IPS DF 4.7 (cell line): Measurements from ENCODE around the gene EXD1.

Experiments
- DNase-seq: peaks from one replicate; pipeline ENCODE4 v3.0.0-alpha.2; 2013; ENCODE audit warnings: low spot score; ENCODE audit errors: extremely low read depth

EXD1 gene

DNA sequence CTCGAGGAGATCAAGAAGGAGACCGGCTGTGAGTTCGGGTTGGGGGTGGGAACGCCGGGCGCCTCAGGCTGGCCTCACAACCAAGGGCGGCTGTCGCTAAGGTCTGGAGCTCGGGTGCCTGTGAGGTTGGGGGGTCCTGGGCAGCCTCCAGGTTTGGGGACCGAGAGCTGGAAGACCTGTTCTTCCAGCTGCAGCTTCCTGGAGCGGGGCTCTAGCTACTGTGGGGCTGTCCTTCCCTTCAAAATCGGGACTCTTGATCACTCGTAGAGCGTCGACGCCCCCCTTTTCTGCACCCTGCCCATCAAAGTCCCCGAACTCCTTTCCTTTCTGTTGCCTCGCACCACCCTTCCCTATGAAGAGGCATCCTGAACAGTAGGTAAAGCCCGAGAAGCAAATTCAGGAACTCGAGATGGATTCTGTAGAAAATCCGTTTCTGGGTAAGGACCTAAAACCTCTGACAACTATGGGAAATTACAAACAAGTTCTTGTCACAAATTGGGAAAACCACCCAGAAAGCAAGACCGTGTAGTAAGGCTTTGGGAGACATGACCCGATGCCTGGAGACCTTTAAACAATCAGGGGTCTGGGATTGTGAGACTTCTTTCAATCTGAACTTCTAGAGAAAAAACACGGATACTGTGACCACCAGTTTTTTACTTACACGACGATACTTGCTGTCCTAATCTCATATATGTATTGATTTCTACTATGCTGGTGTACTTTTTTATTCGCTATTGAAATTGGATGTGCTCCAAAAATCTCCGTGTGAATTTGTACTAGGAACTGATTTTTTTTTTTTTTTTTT is 1.1 kb upstream of the EXD1 start:
- no peak for DNase-seq

DNA sequence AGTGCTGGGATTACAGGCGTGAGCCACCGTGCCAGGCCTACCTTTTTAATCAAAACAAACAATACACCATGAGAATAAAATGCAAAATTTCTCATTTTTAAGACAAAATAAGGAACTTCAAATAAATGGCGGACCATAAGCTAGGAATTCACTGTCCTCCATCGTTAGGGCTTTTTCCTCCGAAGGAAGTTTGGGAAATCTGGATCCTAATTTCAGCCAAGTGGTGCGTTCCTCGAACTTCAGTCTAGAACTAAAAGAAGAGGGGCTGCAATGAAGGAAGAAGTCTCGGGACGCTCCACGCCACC is 260 bp downstream of the EXD1 start:
- DNase-seq: no peak

DNA sequence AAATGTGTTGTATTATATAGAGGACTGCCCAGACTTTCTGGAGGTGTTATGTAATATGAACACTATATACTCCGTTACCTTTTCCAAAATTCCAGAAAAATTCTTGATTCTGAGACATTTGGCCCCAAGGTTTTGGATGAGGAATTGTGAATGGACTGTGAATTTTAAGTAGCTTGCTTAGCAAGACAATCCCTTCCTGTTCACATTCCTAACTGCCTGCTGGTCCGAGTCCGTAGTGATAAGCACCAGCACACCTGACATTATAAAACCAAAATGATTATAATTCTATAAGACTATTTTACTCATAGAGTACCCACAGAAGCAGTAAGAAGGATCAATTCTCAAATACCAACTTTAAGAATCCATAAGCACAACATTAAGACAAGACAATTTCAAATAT is 11.2 kb downstream of the EXD1 start:
- DNase-seq: no peak

DNA sequence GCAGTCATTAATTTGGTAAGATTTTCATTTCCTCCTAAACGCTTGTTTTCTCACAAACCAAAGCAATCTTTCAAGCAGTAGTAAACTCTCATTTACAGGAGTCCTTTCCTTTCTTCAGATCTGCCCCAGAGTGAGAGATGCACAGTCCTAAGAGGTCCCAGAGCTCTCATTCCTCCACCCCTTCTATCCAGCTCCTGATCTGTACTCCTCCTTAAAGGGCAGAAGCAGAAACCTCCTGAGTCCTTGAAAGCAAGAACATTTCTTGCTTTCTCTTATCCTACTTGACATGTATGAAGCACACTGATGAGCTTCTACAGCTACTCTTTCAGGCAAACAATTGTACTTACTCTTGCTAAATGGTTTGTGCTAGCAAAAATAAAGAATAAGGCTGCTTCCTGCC is 11.7 kb downstream of the EXD1 start:
- DNase-seq: no peak

DNA sequence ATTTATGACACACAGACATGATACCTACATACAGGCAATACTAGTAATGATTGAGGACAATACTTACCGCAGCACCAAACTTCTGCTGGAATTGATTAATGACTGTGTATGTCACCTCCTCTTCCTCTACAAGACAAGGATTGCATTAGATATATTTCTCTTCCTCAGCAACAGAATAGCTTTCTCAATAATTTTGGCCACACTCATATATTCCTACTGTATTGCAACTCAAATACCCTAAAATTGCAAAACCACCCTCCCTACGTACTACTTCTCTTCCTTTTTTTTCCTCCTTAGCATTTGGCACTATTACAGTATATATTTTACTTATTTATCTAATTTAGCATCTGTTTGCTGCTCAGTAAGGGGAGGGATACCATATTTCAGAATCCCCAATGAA is 14.8 kb downstream of the EXD1 start:
- no peak for DNase-seq

DNA sequence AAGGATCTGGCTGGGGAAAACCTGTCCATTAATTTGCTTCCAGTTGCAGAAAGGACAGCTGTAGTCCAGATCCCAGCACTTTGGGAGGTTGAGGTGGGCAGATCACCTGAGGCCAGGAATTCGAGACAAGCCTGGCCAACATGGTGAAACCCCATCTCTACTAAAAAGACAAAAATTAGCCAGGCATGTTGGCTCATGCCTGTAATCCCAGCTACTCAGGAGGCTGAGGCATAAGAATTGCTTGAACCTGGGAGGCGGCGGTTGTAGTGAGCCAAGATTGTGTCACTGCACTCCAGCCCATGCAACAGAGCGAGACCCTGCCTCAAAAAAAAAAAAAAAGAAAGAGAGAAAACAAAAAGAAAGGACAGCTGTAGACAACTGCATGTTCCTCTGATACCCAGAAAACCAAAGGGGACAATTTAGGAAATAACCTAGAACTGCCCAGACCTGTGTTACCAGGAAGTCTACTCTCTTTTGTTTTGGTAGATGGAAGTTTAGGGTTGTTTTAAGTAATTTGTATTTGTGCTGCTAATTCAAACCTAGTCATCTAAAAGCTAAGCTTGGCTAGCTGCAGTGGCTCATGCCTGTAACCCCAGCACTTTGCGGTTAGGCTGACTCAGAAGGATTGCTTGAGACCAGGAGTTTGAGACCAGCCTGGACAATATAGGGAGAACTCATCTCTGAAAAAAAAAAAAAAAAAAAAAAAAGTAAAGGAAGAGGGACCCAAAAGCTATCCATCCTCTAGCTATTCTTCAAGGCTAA is 22.7 kb downstream of the EXD1 start:
- DNase-seq: no peak

DNA sequence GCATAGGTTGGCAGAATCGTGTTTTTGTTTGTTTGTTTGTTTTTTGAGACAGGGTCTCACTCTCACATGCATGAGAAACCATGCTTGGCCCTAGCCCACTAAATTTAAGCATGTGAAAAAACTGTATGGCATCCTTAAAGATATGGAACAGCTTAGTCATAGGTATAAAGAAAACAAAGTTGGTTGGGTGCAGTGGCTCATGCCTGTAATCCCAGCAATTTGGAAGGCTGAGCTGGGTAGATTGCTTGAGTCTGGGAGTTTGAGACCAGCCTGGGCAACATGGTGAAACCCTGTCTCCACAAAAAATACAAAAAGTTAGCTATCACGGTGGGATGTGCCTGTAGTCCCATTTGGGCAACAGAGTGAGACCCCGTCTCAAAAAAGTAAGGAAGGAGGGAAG is 25.2 kb downstream of the EXD1 start:
- no peak for DNase-seq

DNA sequence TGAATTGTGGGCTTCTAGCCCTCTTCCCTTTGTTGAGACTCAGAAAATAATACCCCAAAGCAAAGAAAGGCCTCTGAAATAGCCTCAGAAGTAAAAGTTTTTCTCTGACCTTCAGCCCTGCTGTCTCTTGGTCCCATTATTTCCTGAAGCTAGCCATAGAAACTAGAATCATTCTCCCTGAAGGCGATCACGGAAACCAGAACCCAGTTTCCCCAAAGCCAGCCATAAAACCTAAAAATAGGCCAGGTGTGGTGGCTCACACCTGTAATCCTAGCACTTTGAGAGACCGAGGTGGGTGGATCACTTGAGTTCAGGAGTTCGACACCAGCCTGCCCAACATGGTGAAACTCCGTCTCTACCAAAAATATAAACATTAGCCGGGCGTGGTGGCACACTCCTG is 27.2 kb downstream of the EXD1 start:
- no peak for DNase-seq

DNA sequence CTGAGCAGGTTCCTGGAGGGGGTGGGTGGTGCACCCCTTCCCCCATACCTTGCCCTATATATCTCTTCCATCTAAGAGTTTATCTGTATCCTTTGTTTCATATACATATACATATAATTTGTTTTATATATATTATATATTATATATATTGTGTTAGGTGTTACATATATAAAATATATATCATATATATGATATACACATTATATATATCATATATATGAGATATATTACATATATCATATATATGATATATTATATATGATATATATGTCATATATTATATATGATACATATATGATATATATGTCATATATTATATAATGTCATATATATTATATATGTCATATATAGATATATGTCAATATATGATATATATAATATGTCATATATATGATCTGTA is 31.1 kb downstream of the EXD1 start:
- no peak for DNase-seq

DNA sequence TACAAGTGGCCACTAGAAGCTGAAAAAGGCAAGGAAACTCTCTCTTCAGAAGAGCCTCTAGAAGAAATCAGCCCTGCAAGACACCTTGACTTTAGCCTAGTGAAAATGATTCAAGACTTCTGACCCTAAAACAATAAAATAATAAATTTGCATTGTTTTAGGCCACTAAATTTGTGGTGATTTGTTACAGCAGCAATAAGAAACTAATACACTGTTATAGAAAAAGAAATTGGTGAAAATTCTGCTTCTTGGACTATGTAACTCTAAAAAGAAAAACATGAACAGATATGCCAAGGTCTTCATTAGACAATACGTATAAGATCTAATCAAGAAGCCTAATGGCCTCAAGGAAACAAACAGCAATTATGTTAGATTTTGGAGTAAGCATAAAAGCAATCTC is 36.1 kb downstream of the EXD1 start:
- DNase-seq: no peak

DNA sequence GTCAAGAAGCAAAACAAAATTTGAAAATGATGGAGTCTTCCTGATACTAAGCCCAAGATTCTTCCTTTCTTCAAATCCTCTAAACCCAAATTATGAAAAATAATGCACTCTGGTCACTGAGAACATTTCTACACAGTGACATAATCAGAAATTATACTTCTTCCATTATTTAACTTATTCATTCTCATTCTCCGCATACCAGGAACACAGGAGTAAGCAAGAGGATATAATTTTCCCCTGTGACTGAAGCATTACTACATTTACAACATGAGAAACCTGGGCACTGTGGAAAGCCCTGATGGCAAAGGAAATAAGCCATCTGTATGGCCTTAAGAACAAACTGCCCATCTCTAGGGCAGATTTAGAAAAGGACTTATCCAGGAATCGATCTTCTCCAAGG is 47.0 kb downstream of the EXD1 start:
- DNase-seq: no peak

DNA sequence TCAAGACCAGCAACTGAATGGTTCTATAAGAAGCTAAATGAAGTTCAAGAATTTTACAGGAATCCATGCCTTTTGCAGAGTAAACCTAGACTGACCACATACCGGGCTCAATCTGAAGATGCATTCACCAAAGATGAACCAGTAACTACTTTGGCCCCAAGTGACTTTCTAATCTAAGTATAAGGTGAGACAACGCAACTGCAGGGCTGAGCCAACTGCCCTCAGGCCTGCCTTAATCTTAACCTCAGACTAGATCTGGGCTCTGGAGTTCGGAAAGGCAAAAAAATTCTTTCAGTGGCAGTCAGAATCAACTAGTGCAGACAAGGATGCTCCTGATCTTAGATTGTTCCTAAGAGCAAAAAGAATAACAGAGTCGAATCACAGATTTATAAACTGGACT is 48.3 kb downstream of the EXD1 start:
- DNase-seq: no peak

DNA sequence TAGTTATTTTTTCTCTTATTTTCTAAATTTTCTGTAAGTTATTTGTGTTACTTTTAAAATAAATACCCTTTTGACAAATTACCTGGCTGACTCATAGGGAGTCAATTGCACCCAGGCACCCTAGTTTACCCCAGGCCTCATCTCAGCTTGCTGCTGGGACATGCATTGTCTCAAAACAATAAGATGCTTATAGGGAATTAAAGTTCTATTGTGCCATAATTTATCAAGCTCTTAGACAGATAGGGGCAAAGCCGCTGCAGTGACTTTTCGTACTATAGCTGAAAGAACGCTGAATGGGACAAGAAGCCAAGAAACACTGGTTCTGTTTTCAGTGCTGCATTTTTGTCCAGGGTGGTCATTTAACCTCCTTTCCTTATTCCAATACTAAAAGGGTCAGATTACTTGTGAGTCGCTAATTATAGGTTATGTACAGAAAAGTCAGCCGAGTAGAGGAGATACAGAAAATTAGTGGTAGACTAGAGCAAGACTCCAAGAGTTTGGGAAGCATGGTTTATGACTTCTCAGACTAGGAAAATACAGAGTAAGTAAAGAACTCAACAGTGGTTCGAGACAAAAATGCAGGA is 50.3 kb downstream of the EXD1 start:
- no peak for DNase-seq

DNA sequence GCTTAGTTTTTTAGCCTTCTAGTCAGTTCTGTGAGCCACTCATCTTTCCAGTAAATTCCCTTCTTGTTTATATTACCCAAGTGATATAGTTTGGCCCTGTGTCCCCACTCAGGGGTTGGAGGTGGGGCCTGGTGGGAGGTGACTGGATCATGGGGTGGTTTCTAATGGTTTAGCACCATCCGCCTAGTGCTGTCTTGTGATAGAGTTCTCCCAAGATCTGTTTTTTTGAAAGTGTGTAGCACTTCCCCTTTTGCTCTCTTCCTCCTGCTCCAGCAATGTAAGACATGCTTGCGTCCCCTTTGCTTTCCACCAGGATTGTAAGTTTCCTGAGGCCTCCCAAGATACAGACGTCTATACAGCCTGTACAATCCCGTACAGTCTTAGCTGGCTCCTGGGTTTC is 60.8 kb downstream of the EXD1 start:
- DNase-seq: no peak

DNA sequence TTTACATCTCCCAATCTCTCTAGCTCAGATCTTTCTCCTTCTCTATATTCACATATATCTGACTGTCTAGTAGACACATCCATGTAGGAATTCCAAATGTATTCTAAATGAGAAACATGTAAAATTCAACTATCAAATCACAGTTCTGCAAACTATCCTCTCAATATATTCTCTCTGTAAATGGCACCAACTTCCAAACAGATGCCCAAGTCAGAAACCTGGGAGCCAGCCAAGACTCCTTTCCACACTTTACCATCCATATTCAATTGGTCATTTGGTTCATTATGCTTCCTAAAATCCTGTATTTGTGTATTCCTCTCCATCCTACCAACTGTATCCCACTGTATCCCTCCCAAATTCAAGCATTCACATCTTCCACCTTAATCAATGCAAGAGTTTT is 61.5 kb downstream of the EXD1 start:
- no peak for DNase-seq

DNA sequence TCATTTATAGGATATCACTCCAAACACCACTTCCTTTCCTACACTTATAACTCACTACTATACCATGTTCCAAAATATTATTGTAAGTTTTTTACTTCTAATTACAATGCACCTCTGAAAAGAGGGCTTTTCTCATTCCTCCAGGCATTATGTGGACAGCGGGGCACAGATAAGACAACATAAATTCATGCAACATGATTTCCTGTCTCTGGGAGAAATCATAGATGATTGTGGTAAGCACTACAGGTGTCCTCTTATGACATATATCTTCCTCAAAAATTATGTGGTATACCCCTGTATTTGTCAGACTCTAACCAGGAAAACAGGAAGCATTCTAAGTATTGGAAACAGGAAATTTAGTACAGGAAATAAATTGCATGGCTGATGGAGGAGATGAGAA is 68.8 kb downstream of the EXD1 start:
- no peak for DNase-seq

DNA sequence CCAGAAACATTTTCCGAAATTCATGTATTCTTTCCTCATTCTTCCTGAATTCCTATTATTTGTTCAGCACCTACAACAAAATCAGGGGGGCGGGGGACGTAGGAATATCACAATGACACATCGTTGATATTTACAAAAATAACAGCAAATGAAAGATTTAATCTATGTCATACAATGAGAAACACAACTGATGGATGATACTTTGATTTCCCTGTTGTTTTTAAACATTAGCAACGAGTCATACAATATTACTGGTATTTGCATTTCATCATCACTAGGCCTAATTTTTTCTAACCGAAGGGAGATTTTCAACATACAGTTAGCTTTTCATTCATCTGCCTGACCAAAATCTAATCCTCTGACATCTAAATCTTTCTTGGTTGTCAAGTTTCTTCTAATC is 69.2 kb downstream of the EXD1 start:
- no peak for DNase-seq

DNA sequence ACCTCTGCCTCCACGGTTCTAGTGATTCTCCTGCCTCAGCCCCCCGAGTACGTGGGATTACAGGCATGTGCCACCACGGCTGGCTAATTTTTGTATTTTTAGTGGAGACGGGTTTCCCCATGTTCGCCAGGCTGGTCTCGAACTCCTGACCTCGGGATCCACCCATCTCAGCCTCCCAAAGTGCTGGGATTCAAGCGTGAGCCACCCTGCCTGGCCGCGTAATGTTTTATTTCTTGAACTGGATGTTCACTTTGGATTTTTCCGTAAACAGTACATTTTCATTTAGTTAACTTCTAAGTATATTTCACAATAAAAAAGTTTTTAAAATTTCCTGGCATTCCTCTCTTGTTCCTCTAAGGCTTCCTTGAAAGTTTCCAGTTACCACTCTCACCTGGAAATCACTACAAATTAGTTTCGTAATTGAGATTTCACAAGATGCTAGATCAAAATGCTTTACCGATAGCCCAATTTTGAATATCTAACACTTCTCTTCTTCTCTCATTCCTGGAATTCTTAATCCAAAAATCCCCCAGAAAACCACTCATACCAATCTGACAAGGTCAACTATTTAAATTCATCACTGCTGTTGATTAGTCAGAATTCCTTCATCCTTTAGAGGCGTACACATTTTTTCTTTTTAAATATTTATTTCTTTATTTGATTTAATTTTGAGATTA is 69.8 kb downstream of the EXD1 start:
- no peak for DNase-seq

DNA sequence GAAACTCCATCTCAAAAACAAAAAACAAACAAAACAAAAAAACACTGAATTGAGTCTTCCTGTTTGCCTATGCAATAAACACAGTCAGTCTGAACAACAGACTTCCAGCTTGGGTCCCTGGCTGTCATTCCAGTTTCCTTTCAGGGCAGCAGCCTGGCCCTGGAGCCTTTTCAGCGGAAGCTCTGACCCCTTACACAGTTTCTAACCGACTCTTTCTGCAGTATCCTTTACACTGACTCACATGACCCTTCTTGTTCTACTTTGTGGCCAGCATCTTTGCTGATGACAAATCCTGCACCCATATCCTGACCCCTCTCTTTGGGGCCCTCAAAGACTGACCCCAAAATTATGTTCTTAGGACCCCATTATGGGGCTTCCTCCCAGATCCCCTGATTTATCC is 76.1 kb downstream of the EXD1 start:
- no peak for DNase-seq

DNA sequence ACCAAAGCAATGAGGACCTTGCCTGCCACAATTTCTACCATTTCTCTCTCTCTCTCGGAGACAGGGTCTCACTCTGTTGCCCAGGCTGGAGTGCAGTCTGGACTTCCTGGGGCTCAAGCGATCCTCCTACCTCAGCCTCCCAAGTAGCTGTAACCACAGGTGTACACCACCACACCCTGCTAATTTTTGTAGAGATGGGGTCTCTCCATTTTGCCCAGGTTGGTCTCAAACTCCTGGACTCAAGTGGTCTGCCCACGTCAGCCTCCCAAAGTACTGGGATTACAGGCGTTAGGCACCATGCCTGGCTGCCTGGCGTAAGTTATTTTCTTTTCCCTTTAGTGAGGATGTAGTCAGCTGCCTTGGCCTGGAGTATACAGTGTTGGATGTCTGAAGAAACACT is 76.8 kb downstream of the EXD1 start:
- no peak for DNase-seq

DNA sequence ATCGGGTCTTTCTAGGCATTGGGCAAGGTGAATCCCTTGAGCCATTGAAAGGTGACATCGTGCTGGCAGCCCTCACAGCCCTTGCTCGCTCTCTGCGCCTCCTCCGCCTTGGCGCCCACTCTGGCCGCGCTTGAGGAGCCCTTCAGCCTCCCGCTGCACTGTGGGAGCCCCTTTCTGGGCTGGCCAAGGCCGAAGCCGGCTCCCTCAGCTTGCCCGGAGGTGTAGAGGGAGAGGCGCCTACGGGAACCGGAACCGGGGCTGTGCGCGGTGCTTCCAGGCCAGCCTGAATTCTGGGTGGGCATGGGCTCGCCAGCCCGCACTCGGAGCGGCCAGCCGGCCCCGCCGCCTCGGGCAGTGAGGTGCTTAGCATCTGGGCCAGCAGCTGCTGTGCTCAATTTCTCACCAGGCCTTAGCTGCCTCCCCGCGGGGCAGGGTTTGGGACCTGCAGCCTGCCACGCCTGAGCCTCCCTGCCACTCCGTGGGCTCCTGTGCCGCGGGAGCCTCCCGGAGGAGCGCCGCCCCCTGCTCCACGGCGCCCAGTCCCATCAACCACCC is 79.0 kb downstream of the EXD1 start:
- DNase-seq: no peak

DNA sequence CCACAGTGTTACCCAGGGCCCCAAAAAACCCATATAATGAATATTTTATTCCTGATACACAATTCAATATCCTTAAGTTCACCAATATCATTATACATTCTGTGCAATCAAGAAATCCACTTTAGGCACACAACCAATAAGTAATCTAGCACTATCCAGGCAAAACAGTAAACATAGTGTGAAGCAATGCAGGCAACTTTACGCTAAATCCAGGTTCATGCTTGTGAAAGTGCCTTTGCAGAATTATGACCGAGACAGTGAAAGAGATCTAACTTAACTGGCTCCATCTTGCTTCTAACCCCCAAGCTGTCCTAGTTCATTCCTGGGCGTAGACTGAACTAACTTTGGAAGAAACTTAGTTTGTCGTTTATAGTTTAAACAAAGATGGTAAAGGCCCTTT is 80.3 kb downstream of the EXD1 start:
- no peak for DNase-seq
